ENCODE data around the gene SRCIN1. TPM values are rescaled to one million over a fixed set of nuclear protein-coding genes. Genes with fewer than 3 reads are reported as not detected.
"Not testable (repeated sequence)": the region's sequence is repeated elsewhere in the genome, so short reads cannot be mapped to it uniquely, and the experiment has no call there.

The SRCIN1 gene
- total RNA-seq, 1 donor from 2014 or later = 8.4 TPM

GRCh38 chr17:38485146-38485468 lies 120.6 kb downstream of the SRCIN1 start:
- Mint-ChIP-seq H3K9me3 (no peaks in the 10 kb centered on the region), H3K4me1 (peaks cover 24% of the 10 kb centered on the region), H3K4me3 (no peak overlapping the region), H3K36me3 (ENCODE audit: low read depth) (peaks cover 5% of the 10 kb centered on the region), H3K27me3 (ENCODE audit: low read depth) (no peaks in the 10 kb centered on the region), H3K27ac (ENCODE audit: unreplicated experiment) (peak overlapping the region; percentile 44)
- TF ChIP-seq, protein P1, sequence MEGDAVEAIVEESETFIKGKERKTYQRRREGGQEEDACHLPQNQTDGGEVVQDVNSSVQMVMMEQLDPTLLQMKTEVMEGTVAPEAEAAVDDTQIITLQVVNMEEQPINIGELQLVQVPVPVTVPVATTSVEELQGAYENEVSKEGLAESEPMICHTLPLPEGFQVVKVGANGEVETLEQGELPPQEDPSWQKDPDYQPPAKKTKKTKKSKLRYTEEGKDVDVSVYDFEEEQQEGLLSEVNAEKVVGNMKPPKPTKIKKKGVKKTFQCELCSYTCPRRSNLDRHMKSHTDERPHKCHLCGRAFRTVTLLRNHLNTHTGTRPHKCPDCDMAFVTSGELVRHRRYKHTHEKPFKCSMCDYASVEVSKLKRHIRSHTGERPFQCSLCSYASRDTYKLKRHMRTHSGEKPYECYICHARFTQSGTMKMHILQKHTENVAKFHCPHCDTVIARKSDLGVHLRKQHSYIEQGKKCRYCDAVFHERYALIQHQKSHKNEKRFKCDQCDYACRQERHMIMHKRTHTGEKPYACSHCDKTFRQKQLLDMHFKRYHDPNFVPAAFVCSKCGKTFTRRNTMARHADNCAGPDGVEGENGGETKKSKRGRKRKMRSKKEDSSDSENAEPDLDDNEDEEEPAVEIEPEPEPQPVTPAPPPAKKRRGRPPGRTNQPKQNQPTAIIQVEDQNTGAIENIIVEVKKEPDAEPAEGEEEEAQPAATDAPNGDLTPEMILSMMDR (conservative IDR thresholded peaks at IDR 0.05) = no peak
- DNase-seq (ENCODE audit: low read depth, low spot score) = no peak

GRCh38 chr17:38484242-38485145 lies 121.3 kb downstream of the SRCIN1 start:
- peak; percentile 71 for DNase-seq (ENCODE audit: low read depth, low spot score)
- H3K36me3 Mint-ChIP-seq (ENCODE audit: low read depth) = not testable (repeated sequence)

GRCh38 chr17:38482700-38483043 lies 123.1 kb downstream of the SRCIN1 start:
- H3K4me1 Mint-ChIP-seq = peaks cover 24% of the 10 kb centered on the region
- not testable (repeated sequence) for H3K27ac Mint-ChIP-seq (ENCODE audit: unreplicated experiment); DNase-seq (ENCODE audit: low read depth, low spot score); H3K9me3 Mint-ChIP-seq; H3K4me3 Mint-ChIP-seq; H3K27me3 Mint-ChIP-seq (ENCODE audit: low read depth); H3K36me3 Mint-ChIP-seq (ENCODE audit: low read depth)

More at GRCh38 chr17:38484242-38485145, 121.3 kb downstream of the SRCIN1 start:
- not testable (repeated sequence) for H3K9me3 Mint-ChIP-seq; H3K4me3 Mint-ChIP-seq; H3K27me3 Mint-ChIP-seq (ENCODE audit: low read depth)
- peaks cover 24% of the 10 kb centered on the region for H3K4me1 Mint-ChIP-seq
- TF ChIP-seq, protein P1 (conservative IDR thresholded peaks at IDR 0.05) = peak; percentile 86
- H3K27ac Mint-ChIP-seq (ENCODE audit: unreplicated experiment) = peak overlapping the region; percentile 78

- H3K27ac Mint-ChIP-seq (ENCODE audit: unreplicated experiment); H3K4me3 Mint-ChIP-seq; DNase-seq (ENCODE audit: low read depth, low spot score); H3K27me3 Mint-ChIP-seq (ENCODE audit: low read depth); H3K9me3 Mint-ChIP-seq; H3K36me3 Mint-ChIP-seq (ENCODE audit: low read depth): not testable (repeated sequence)
- peaks cover 22% of the 10 kb centered on the region for H3K4me1 Mint-ChIP-seq
Measured at GRCh38 chr17:38482039-38482699, 123.6 kb downstream of the SRCIN1 start.

Other genes with a start within 250 kb of the SRCIN1 start
- 25.7 and 30.0 TPM in 2 replicates for gene ARHGAP23, start 177.5 kb downstream of the SRCIN1 start, total RNA-seq
- 13.0 and 13.8 TPM in 2 replicates for gene EPOP, start 69.0 kb upstream of the SRCIN1 start, total RNA-seq
- 79.6 and 85.1 TPM in 2 replicates for gene MLLT6, start 99.3 kb upstream of the SRCIN1 start, total RNA-seq
- gene CISD3, start 124.4 kb upstream of the SRCIN1 start, total RNA-seq = 9.0 and 11.0 TPM in 2 replicates
- 108 and 116 TPM in 2 replicates for gene PCGF2, start 142.4 kb upstream of the SRCIN1 start, total RNA-seq
- gene PSMB3, start 146.8 kb upstream of the SRCIN1 start, total RNA-seq = 193 and 203 TPM in 2 replicates
- 95.3 and 105 TPM in 2 replicates for gene PIP4K2B, start 193.6 kb upstream of the SRCIN1 start, total RNA-seq
- 18.9 and 19.3 TPM in 2 replicates for gene CWC25, start 219.4 kb upstream of the SRCIN1 start, total RNA-seq
- gene RPL23, start 247.8 kb upstream of the SRCIN1 start, total RNA-seq = 1,802 and 1,851 TPM in 2 replicates